RWPE2 (cell line): ENCODE measurements around the gene INTS7.
"Not testable (repeated sequence)": the region's sequence is repeated elsewhere in the genome, so short reads cannot be mapped to it uniquely, and the experiment has no call there.

Source experiments
- ATAC-seq: fragments of 200-7000 bp; cut with Tn5 transposase; 3 replicates; pipeline ENCODE4 v1.9.1; 2021; ENCODE audit warnings: low read depth
- DNase-seq: peaks from one replicate; pipeline ENCODE4 v3.0.0-alpha.2; 2020; ENCODE audit warnings: low spot score
- H3K27ac ChIP-seq: fragments of 450-650 bp; 2 replicates; pipeline ENCODE4 v1.5.1; 2017; ENCODE audit warnings: mild to moderate bottlenecking; ENCODE audit not compliant: poor library complexity, severe bottlenecking
- H3K27me3 ChIP-seq: fragments of 250-450 bp; sonication (Bioruptor Pico); 2 replicates; pipeline ENCODE4 v1.5.1; 2021; ENCODE audit warnings: mild to moderate bottlenecking, moderate library complexity; ENCODE audit not compliant: insufficient read depth, poor library complexity, severe bottlenecking
- H3K36me3 ChIP-seq: fragments of 250-450 bp; sonication (Bioruptor Pico); 2 replicates; pipeline ENCODE4 v1.5.1; 2020; ENCODE audit warnings: low read depth, mild to moderate bottlenecking, moderate library complexity
- H3K4me1 ChIP-seq: fragments of 250-450 bp; sonication (Bioruptor Pico); 2 replicates; pipeline ENCODE4 v1.5.1; 2021; ENCODE audit warnings: mild to moderate bottlenecking, moderate library complexity; ENCODE audit not compliant: insufficient read depth, poor library complexity, severe bottlenecking
- H3K4me3 ChIP-seq: fragments of 250-450 bp; sonication (Bioruptor Pico); 2 replicates; pipeline ENCODE4 v1.5.1; 2021; ENCODE audit warnings: mild to moderate bottlenecking, moderate library complexity; ENCODE audit not compliant: severe bottlenecking
- H3K9me3 ChIP-seq: fragments of 250-450 bp; sonication (Bioruptor Pico); 2 replicates; pipeline ENCODE4 v1.5.1; 2021; ENCODE audit warnings: mild to moderate bottlenecking, moderate library complexity; ENCODE audit not compliant: severe bottlenecking
- CTCF ChIP-seq: fragments of 450-650 bp; IDR thresholded peaks from one replicate; pipeline ENCODE4 v1.5.1; 2017; ENCODE audit warnings: mild to moderate bottlenecking, moderate library complexity; ENCODE audit not compliant: poor library complexity, severe bottlenecking

The INTS7 gene

GRCh38 chr1:211921579-211922095 lies 113.7 kb downstream of the INTS7 start:
- Histone ChIP-seq H3K36me3 (no peaks in the 10 kb centered on the region), H3K4me1 (no peaks in the 10 kb centered on the region), H3K4me3 (no peak overlapping the region), H3K27ac (no peak overlapping the region), H3K9me3 (no peaks in the 10 kb centered on the region), H3K27me3 (no peaks in the 10 kb centered on the region)
- no peak for DNase-seq
- ATAC-seq, result no peak
- TF ChIP-seq CTCF, result no peak

GRCh38 chr1:211920602-211921226 lies 114.6 kb downstream of the INTS7 start:
- Histone ChIP-seq H3K4me3 (no peak overlapping the region), H3K27ac (no peak overlapping the region), H3K27me3 (no peaks in the 10 kb centered on the region), H3K36me3 (no peaks in the 10 kb centered on the region), H3K9me3 (no peaks in the 10 kb centered on the region), H3K4me1 (no peaks in the 10 kb centered on the region)
- no peak for TF ChIP-seq CTCF
- ATAC-seq, result no peak
- no peak for DNase-seq

GRCh38 chr1:211920141-211920572 lies 115.2 kb downstream of the INTS7 start:
- TF ChIP-seq CTCF, result no peak
- no peak for ATAC-seq
- Histone ChIP-seq H3K27ac (no peak overlapping the region), H3K4me1 (no peaks in the 10 kb centered on the region), H3K9me3 (no peaks in the 10 kb centered on the region), H3K27me3 (no peaks in the 10 kb centered on the region), H3K4me3 (no peak overlapping the region), H3K36me3 (no peaks in the 10 kb centered on the region)
- DNase-seq, result no peak

- H3K27ac ChIP-seq, result no peak overlapping the region
- no peak overlapping the region for H3K4me3 ChIP-seq
- DNase-seq (no peak), ATAC-seq (no peak)
- no peaks in the 10 kb centered on the region for H3K4me1 ChIP-seq
- no peaks in the 10 kb centered on the region for H3K36me3 ChIP-seq
- no peak for TF ChIP-seq CTCF
- no peaks in the 10 kb centered on the region for H3K27me3 ChIP-seq
- H3K9me3 ChIP-seq, result no peaks in the 10 kb centered on the region
These were observed 116.4 kb downstream of the INTS7 start for GRCh38 chr1:211918843-211919414.

GRCh38 chr1:211916458-211916857 lies 118.9 kb downstream of the INTS7 start:
- ATAC-seq, H3K4me1 ChIP-seq, H3K9me3 ChIP-seq, H3K27ac ChIP-seq, H3K4me3 ChIP-seq, H3K36me3 ChIP-seq, DNase-seq, H3K27me3 ChIP-seq: not testable (repeated sequence)
